A673 (cell line): ENCODE data around the gene GNPTAB.

Source experiments
- CTCF ChIP-seq: fragments of 300-800, 200-600 bp; sonication (generic); conservative IDR thresholded peaks from 2 replicates; pipeline ENCODE4 v1.5.1; 2017; ENCODE audit warnings: low read depth, mild to moderate bottlenecking, antibody characterized with exemption, low read length, moderate library complexity, mixed read lengths
- EZH2 ChIP-seq: fragments of 200-600 bp; sonication (generic); IDR thresholded peaks from 2 replicates; pipeline ENCODE4 v1.6.1; 2017; ENCODE audit warnings: borderline replicate concordance, low read depth, mild to moderate bottlenecking, mixed read lengths, antibody characterized with exemption, low read length; ENCODE audit not compliant: poor library complexity, severe bottlenecking

DNA sequence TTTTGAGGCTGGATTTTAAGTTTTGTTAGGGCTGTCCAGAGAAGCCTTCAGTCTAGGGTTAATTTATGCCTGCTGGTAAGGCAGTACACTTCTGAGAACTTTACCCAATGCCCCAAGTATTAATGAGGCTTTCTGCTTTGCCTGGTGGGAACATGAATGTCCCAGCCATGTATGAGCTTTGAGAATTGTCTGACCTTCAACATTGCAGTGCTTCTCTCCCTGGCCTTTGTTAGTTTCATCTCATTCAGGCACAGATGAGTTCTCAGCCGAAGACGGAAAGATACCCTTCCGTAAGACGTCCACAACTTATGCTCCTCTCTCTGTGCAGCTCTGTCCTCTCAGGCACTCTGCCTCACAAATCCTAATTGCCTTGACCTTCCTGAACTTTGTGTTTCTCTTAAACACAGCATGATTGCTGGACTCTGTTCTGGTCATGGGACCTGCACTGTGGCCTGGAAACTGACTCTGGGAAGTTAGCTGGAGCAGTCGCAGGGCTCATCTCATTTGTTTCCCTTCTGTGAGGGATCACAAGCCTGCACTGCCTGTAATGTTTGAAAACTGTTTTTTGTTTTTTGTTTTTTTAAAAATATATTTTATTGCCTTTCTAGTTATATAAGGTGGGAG, 117.6 kb downstream of the GNPTAB start:
- TF ChIP-seq CTCF (no peak), EZH2 (no peak)
